HEK293 (cell line): ENCODE data around the gene C8B.

Experiments used
- CTCF ChIA-PET: fragments of 350-600 bp; formaldehyde crosslinking; extraction: SDS; loops from one replicate; lab custom pipeline; 2021; ENCODE audit warnings: antibody characterized with exemption; lab: Yijun Ruan, JAX
- POLR2A ChIA-PET: fragments of 300-600 bp; formaldehyde crosslinking; extraction: SDS; loops from one replicate; lab custom pipeline; 2020; ENCODE audit warnings: antibody characterized with exemption, inconsistent platforms; lab: Yijun Ruan, JAX
- H3K27ac ChIP-seq: fragments of 200-500 bp; sonication (Bioruptor generic); 2 replicates; pipeline ENCODE4 v1.5.1; 2014; ENCODE audit warnings: low read depth, low read length, control low read depth, inconsistent platforms; ENCODE audit errors: extremely low read depth
- H3K36me3 ChIP-seq, 2 experiments: fragments of 200-500 bp in 1 of 2; sonication (Bioruptor generic) in 1 of 2; 1 replicate in 1 of 2; 2 replicates in 1 of 2; pipeline ENCODE4 v1.5.1; 2014 to 2017; ENCODE audit warnings: inconsistent platforms in 2 of 2, low read length in 2 of 2; ENCODE audit not compliant: control insufficient read depth in 2 of 2, insufficient read depth in 1 of 2
- H3K4me1 ChIP-seq: fragments of 200-500 bp; sonication (Bioruptor generic); 2 replicates; pipeline ENCODE4 v1.5.1; 2014; ENCODE audit warnings: mild to moderate bottlenecking, low read length, inconsistent platforms; ENCODE audit not compliant: control insufficient read depth, insufficient read depth
- H3K4me3 ChIP-seq: 2 replicates; pipeline ENCODE4 v1.5.1; 2011; ENCODE audit warnings: low read depth, mild to moderate bottlenecking, control low read depth, low read length, moderate library complexity
- H3K9me3 ChIP-seq: fragments of 200-500 bp; sonication (Bioruptor generic); 2 replicates; pipeline ENCODE4 v1.5.1; 2014; ENCODE audit warnings: low read depth, low read length, inconsistent platforms; ENCODE audit not compliant: control insufficient read depth, insufficient read depth
- INSM2 ChIP-seq: fragments of 450-650 bp; formaldehyde crosslinking; IDR thresholded peaks from 2 replicates; pipeline ENCODE4 v1.5.1; 2016; ENCODE audit warnings: missing biosample characterization, missing genetic modification characterization
- KLF9 ChIP-seq: fragments of 450-650 bp; formaldehyde crosslinking; IDR thresholded peaks from 2 replicates; pipeline ENCODE4 v1.5.1; 2016; ENCODE audit warnings: missing biosample characterization, missing genetic modification characterization, low read depth
- MYNN ChIP-seq: fragments of 450-650 bp; formaldehyde crosslinking; IDR thresholded peaks from 2 replicates; pipeline ENCODE4 v1.5.1; 2016; ENCODE audit warnings: missing biosample characterization, missing genetic modification characterization, borderline replicate concordance
- MZF1 ChIP-seq: fragments of 450-650 bp; formaldehyde crosslinking; IDR thresholded peaks from 2 replicates; pipeline ENCODE4 v1.5.1; 2017; ENCODE audit warnings: missing biosample characterization, missing genetic modification characterization, borderline replicate concordance
- REST ChIP-seq: fragments of 450-650 bp; formaldehyde crosslinking; IDR thresholded peaks from 2 replicates; pipeline ENCODE4 v1.5.1; 2016; ENCODE audit warnings: missing biosample characterization, missing genetic modification characterization
- YY1 ChIP-seq: fragments of 450-650 bp; formaldehyde crosslinking; IDR thresholded peaks from 2 replicates; pipeline ENCODE4 v1.5.1; 2018; ENCODE audit warnings: missing biosample characterization, missing genetic modification characterization
- ZBTB1 ChIP-seq: fragments of 450-650 bp; formaldehyde crosslinking; IDR thresholded peaks from 2 replicates; pipeline ENCODE4 v1.5.1; 2016; ENCODE audit warnings: missing biosample characterization, missing genetic modification characterization
- ZBTB6 ChIP-seq: fragments of 450-650 bp; formaldehyde crosslinking; IDR thresholded peaks from 2 replicates; pipeline ENCODE4 v1.5.1; 2017; ENCODE audit warnings: missing biosample characterization, missing genetic modification characterization
- ZIC2 ChIP-seq: fragments of 450-650 bp; formaldehyde crosslinking; IDR thresholded peaks from 2 replicates; pipeline ENCODE4 v1.5.1; 2016; ENCODE audit warnings: missing biosample characterization, missing genetic modification characterization
- ZNF10 ChIP-seq: fragments of 450-650 bp; formaldehyde crosslinking; IDR thresholded peaks from 2 replicates; pipeline ENCODE4 v1.5.1; 2017; ENCODE audit warnings: missing biosample characterization, missing genetic modification characterization
- ZNF18 ChIP-seq: fragments of 450-650 bp; formaldehyde crosslinking; IDR thresholded peaks from 2 replicates; pipeline ENCODE4 v1.5.1; 2016; ENCODE audit warnings: missing biosample characterization, missing genetic modification characterization
- ZNF221 ChIP-seq: fragments of 450-650 bp; formaldehyde crosslinking; IDR thresholded peaks from 2 replicates; pipeline ENCODE4 v1.5.1; 2017; ENCODE audit warnings: missing biosample characterization, missing genetic modification characterization, borderline replicate concordance
- ZNF274 ChIP-seq, 2 experiments: fragments of 200-500 bp in 1 of 2; fragments of 450-650 bp in 1 of 2; sonication (Bioruptor generic) in 1 of 2; formaldehyde crosslinking in 1 of 2; IDR thresholded peaks; 2 replicates each; pipeline versions ENCODE4 v1.5.1 to v1.6.1; 2014 to 2016; ENCODE audit warnings: borderline replicate concordance in 1 of 2, inconsistent platforms in 1 of 2, low read length in 1 of 2, missing biosample characterization in 1 of 2, missing genetic modification characterization in 1 of 2
- ZNF423 ChIP-seq: fragments of 450-650 bp; formaldehyde crosslinking; IDR thresholded peaks from 2 replicates; pipeline ENCODE4 v1.5.1; 2016; ENCODE audit warnings: missing biosample characterization, missing genetic modification characterization
- ZNF530 ChIP-seq: fragments of 450-650 bp; formaldehyde crosslinking; IDR thresholded peaks from 2 replicates; pipeline ENCODE4 v1.5.1; 2016; ENCODE audit warnings: low read depth, missing biosample characterization, missing genetic modification characterization
- ZNF544 ChIP-seq: fragments of 450-650 bp; formaldehyde crosslinking; IDR thresholded peaks from 2 replicates; pipeline ENCODE4 v1.5.0; 2017; ENCODE audit warnings: missing biosample characterization, missing genetic modification characterization
- ZNF654 ChIP-seq: fragments of 450-650 bp; formaldehyde crosslinking; IDR thresholded peaks from 2 replicates; pipeline ENCODE4 v1.5.1; 2016; ENCODE audit warnings: low read depth, missing biosample characterization, missing genetic modification characterization
- ZNF660 ChIP-seq: fragments of 450-650 bp; IDR thresholded peaks from 2 replicates; pipeline ENCODE4 v1.5.1; 2018; ENCODE audit warnings: missing biosample characterization, mild to moderate bottlenecking, missing genetic modification characterization
- ZNF830 ChIP-seq: fragments of 450-650 bp; IDR thresholded peaks from 2 replicates; pipeline ENCODE4 v1.5.0; 2018; ENCODE audit warnings: missing biosample characterization, missing genetic modification characterization, low read depth, mild to moderate bottlenecking, moderate library complexity
- TF ChIP-seq, protein P1 (sequence below): fragments of 450-650 bp; formaldehyde crosslinking; IDR thresholded peaks from 2 replicates; pipeline ENCODE4 v1.5.1; 2017; ENCODE audit warnings: missing biosample characterization, missing genetic modification characterization
- TF ChIP-seq, protein P2 (sequence below): fragments of 450-650 bp; formaldehyde crosslinking; IDR thresholded peaks from 2 replicates; pipeline ENCODE4 v1.5.1; 2016; ENCODE audit warnings: missing biosample characterization, missing genetic modification characterization

The C8B gene

GRCh38 chr1:57013522-57013921 lies 47.7 kb upstream of the C8B start:
- POLR2A ChIA-PET = no interaction called here
- no peak overlapping the region for H3K4me3 ChIP-seq
- no peaks in the 10 kb centered on the region for H3K36me3 ChIP-seq
- no peaks in the 10 kb centered on the region for H3K4me1 ChIP-seq
- H3K27ac ChIP-seq = no peak overlapping the region
- H3K9me3 ChIP-seq = no peaks in the 10 kb centered on the region
- TF ChIP-seq ZNF544 = no peak
- no peak for TF ChIP-seq ZNF660 (tag by site-specific recombination)
- no peak for TF ChIP-seq ZNF274 (IDR thresholded peaks at IDR 0.05; ENCODE audit: low read length)
- TF ChIP-seq ZNF274 (tag by site-specific recombination; IDR thresholded peaks at IDR 0.05; ENCODE audit: borderline replicate concordance) = no peak
- no peak for TF ChIP-seq MYNN (tag by site-specific recombination)
- no peak for TF ChIP-seq ZNF221 (tag by site-specific recombination)
- TF ChIP-seq ZIC2 (tag by site-specific recombination) = no peak
- no peak for TF ChIP-seq ZNF10
- no peak for TF ChIP-seq KLF9 (tag by site-specific recombination)
- TF ChIP-seq ZNF830 (tag by site-specific recombination) = no peak
- no peak for TF ChIP-seq ZNF654
- CTCF ChIA-PET = interaction anchor here (0.6 kb wide), 1 partner anchor 10 kb away, joined by 3 read pairs; no protein-coding TSS in a partner anchor

DNA sequence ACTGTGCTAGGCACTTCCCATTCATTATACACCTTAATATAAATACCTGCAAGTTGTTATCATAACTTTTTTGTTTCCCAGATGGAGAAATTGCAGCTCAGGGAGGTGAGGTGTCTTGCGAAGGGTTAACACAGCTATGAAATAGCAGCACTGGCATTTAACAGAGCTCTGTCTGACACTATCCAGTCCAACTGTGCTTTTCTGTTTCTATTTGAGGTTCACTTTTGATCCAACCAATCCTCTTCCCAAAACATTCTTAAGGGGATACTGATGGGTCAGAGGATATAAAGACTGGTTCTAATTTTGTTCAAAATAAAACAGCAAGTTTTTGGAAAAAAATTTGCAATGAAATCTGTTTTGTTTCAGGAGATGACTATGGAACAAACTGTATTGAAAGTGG lies 46.5 kb upstream of the C8B start:
- H3K9me3 ChIP-seq = no peaks in the 10 kb centered on the region
- POLR2A ChIA-PET = no interaction called here
- H3K4me3 ChIP-seq = no peak overlapping the region
- TF ChIP-seq INSM2 (tag by site-specific recombination) = no peak
- TF ChIP-seq YY1 = no peak
- TF ChIP-seq, protein P1, sequence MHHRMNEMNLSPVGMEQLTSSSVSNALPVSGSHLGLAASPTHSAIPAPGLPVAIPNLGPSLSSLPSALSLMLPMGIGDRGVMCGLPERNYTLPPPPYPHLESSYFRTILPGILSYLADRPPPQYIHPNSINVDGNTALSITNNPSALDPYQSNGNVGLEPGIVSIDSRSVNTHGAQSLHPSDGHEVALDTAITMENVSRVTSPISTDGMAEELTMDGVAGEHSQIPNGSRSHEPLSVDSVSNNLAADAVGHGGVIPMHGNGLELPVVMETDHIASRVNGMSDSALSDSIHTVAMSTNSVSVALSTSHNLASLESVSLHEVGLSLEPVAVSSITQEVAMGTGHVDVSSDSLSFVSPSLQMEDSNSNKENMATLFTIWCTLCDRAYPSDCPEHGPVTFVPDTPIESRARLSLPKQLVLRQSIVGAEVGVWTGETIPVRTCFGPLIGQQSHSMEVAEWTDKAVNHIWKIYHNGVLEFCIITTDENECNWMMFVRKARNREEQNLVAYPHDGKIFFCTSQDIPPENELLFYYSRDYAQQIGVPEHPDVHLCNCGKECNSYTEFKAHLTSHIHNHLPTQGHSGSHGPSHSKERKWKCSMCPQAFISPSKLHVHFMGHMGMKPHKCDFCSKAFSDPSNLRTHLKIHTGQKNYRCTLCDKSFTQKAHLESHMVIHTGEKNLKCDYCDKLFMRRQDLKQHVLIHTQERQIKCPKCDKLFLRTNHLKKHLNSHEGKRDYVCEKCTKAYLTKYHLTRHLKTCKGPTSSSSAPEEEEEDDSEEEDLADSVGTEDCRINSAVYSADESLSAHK = no peak
- TF ChIP-seq ZNF530 = no peak
- no peak for TF ChIP-seq REST (tag by site-specific recombination)
- TF ChIP-seq ZNF423 (tag by site-specific recombination) = no peak
- TF ChIP-seq ZBTB1 (tag by site-specific recombination) = no peak
- TF ChIP-seq, protein P2, sequence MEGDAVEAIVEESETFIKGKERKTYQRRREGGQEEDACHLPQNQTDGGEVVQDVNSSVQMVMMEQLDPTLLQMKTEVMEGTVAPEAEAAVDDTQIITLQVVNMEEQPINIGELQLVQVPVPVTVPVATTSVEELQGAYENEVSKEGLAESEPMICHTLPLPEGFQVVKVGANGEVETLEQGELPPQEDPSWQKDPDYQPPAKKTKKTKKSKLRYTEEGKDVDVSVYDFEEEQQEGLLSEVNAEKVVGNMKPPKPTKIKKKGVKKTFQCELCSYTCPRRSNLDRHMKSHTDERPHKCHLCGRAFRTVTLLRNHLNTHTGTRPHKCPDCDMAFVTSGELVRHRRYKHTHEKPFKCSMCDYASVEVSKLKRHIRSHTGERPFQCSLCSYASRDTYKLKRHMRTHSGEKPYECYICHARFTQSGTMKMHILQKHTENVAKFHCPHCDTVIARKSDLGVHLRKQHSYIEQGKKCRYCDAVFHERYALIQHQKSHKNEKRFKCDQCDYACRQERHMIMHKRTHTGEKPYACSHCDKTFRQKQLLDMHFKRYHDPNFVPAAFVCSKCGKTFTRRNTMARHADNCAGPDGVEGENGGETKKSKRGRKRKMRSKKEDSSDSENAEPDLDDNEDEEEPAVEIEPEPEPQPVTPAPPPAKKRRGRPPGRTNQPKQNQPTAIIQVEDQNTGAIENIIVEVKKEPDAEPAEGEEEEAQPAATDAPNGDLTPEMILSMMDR (tag by site-specific recombination) = no peak
- TF ChIP-seq ZNF18 (tag by site-specific recombination) = no peak
- no peak for TF ChIP-seq ZBTB6
- TF ChIP-seq MZF1 (tag by site-specific recombination) = no peak
- no peaks in the 10 kb centered on the region for H3K4me1 ChIP-seq
- CTCF ChIA-PET = no interaction called here
- no peaks in the 10 kb centered on the region for H3K36me3 ChIP-seq
- no peak overlapping the region for H3K27ac ChIP-seq
